ENCODE results near the gene AP5M1. TPM values are rescaled to one million over a fixed set of nuclear protein-coding genes. Genes with fewer than 3 reads are reported as not detected.

The AP5M1 gene
- total RNA-seq, 2 donors from 2014 or later = 27.3 to 50.9 TPM

DNA sequence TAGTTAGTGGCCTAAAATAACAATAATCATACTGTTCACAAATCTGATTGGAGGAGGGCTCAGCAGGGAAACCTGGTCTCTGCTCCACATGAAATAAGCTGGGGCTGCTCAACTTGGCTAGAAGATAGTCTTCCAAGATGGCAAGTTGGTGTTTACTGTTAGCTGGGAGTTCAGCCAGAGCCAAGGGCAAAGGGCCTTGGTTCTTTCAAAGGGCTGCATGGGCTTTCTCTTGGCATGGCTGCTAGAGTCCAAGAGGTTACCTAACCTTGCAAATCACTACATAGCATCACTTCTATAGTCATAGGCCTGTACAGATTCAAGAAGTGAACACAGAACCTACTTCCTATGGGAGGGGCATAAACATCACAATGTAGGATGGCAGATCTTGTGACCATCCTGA, 7.2 kb upstream of the AP5M1 start:
- DNase-seq (ENCODE audit: low spot score) = no peak
- no peak overlapping the region for H3K4me3 Mint-ChIP-seq
- peaks cover 32 to 36% of the 10 kb centered on the region in 2 donors for H3K4me1 Mint-ChIP-seq (ENCODE audit: low read depth in 2 of 2)

DNA sequence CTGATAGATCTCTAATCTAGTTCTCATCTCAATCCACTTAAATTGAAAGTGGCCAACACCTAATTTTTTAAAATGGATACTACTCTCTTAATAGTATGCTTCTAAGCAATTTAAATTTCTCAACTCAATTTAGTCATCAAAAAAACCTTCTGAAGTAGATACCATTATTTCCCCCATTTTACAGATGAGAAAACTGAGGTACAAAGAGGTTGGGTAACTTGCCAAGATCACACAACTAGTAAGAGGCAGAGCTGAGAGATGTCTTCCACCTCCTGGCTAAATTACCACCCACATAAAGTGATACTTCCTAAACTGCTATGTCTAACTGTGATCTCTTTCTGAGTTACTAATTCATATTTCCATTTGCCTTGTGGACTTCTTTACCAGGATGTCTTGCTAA, 6.7 kb upstream of the AP5M1 start:
- DNase-seq (ENCODE audit: low spot score) = no peak
- H3K9me3 Mint-ChIP-seq = no peaks in the 10 kb centered on the region

More for the DNA sequence above, 7.2 kb upstream of the AP5M1 start:
- peaks cover 17% of the 10 kb centered on the region for H3K36me3 Mint-ChIP-seq
- no peak for ATAC-seq
- no peaks in the 10 kb centered on the region for H3K9me3 Mint-ChIP-seq
- H3K27ac Mint-ChIP-seq = no peak overlapping the region
- no peaks in the 10 kb centered on the region for H3K27me3 Mint-ChIP-seq

DNA sequence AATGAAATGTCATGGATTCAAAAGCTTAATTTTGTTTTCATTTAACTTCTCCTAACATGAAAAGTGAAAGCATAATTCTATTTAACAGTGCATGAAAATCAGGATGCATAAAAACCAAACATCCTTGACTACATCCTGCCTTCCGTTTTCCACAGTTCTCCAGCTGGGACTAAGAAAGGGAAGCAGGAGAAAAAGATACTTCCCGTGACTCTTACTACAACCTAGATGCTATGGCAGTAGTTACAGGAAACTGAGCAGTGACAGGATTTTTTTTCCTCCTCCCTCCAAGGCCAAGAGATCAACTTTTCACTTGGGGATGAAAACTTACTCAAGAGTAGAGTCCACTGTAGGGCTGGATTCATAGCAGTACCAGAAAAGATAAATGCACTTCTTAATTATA, 2.7 kb upstream of the AP5M1 start:
- Mint-ChIP-seq H3K4me3 (no peak overlapping the region), H3K27ac (no peak overlapping the region), H3K27me3 (no peaks in the 10 kb centered on the region), H3K4me1 (ENCODE audit: low read depth in 2 of 2) (peaks cover 40 to 43% of the 10 kb centered on the region in 2 donors), H3K36me3 (peaks cover 17% of the 10 kb centered on the region), H3K9me3 (no peaks in the 10 kb centered on the region)
- ATAC-seq (no peak), DNase-seq (ENCODE audit: low spot score) (no peak)

More for the DNA sequence above, 6.7 kb upstream of the AP5M1 start:
- H3K27me3 Mint-ChIP-seq = no peaks in the 10 kb centered on the region
- peaks cover 15% of the 10 kb centered on the region for H3K36me3 Mint-ChIP-seq
- ATAC-seq = no peak
- H3K27ac Mint-ChIP-seq = no peak overlapping the region
- no peak overlapping the region for H3K4me3 Mint-ChIP-seq
- peaks cover 30 to 34% of the 10 kb centered on the region in 2 donors for H3K4me1 Mint-ChIP-seq (ENCODE audit: low read depth in 2 of 2)

DNA sequence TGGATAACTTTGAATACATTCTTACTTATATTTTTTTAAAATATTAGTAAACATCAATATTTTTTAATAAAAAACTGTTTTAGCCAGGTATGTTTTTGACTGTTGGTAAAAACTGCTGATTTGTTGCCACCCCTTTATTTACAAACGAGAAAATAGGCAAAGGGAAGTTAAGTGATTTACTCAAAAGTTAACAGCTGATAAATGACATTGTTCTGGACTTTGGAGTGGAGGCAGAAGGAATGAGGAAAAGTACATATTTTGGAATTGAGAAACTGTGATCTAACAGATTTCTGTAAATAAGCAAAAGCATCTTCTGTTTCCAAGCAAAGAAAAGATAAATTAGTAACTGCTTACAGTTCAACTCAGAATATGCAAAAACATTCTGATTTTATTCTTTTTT, 4.5 kb downstream of the AP5M1 start:
- DNase-seq (ENCODE audit: low spot score) (no peak), ATAC-seq (no peak)
- Mint-ChIP-seq H3K27me3 (no peaks in the 10 kb centered on the region), H3K4me1 (ENCODE audit: low read depth in 2 of 2) (peaks cover 26 to 29% of the 10 kb centered on the region in 2 donors), H3K9me3 (no peaks in the 10 kb centered on the region), H3K27ac (no peak overlapping the region), H3K4me3 (no peak overlapping the region), H3K36me3 (peaks cover 19% of the 10 kb centered on the region)

DNA sequence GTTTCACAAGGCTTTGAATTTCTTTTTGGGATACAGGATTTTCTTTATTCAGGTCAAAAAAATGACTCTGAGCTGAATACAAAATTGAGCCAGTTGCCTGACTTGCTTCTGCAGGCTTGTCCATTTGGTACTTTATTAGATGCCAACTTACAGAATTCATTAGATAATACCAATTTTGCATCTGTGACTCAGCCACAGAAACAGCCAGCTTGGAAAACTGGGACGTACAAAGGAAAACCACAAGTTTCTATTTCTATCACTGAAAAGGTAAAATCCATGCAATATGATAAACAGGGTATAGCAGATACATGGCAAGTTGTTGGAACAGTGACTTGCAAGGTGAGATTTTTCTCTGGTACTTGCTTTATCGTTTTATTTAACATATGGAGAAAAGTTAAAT, 5.8 kb downstream of the AP5M1 start:
- DNase-seq (ENCODE audit: low spot score) = no peak
- no peak for ATAC-seq
- Mint-ChIP-seq H3K4me1 (ENCODE audit: low read depth in 2 of 2) (peaks cover 26 to 32% of the 10 kb centered on the region in 2 donors), H3K27ac (no peak overlapping the region), H3K36me3 (peaks cover 18% of the 10 kb centered on the region), H3K4me3 (no peak overlapping the region), H3K9me3 (no peaks in the 10 kb centered on the region), H3K27me3 (no peaks in the 10 kb centered on the region)

DNA sequence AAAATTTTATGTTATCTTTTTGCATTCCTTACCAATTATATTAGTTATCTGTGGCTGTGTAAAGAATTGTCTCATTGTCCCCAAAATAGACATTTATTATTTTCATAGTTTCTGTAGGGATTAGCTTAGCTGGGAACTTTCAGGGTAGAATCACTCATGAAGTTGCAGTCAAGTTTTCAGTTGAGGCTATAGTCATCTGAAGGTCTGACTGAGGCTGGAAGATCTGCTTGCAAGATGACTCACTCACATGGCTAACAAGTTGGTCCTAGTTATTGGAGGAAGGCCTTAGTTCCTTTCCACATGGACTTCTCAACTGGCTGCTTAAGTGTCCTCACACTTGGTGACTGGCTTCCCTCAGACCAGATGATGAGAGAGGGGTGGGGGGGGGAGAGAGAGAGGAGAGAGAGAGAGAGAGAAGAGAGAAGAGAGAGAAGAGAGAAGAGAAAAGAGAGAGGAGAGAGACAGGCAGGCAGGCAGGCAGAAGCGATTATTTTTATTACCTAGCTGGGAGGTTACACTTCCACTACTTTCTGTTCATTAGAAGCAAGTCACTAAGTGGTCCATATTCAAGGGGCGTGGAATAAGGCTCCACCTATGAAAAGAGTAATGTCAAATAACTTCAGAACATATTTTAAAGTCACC, 6.4 kb downstream of the AP5M1 start:
- DNase-seq (ENCODE audit: low spot score) (no peak), ATAC-seq (no peak)
- H3K27me3 Mint-ChIP-seq = no peaks in the 10 kb centered on the region
- H3K27ac Mint-ChIP-seq = no peak overlapping the region
- peaks cover 18% of the 10 kb centered on the region for H3K36me3 Mint-ChIP-seq
- H3K9me3 Mint-ChIP-seq = no peaks in the 10 kb centered on the region
- no peak overlapping the region for H3K4me3 Mint-ChIP-seq
- peaks cover 23 to 30% of the 10 kb centered on the region in 2 donors for H3K4me1 Mint-ChIP-seq (ENCODE audit: low read depth in 2 of 2)

DNA sequence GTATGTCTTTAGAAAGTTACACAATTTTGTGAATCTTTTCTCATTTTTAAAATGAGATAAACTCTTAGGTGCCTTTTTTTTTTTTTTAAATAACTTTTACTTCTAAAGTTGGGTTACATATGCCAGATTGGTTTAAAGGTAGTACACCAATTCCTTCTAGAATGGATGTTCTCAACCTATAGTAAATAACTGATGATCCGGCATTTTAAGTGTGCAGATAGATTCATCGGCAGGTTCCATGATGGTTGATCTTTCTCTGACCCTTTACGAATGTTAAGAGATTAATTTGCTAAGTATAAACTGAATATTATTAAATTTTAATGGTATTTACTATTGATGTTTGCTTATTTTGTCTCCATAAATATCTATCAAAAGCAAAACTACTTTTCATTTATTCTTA, 8.3 kb downstream of the AP5M1 start:
- H3K27me3 Mint-ChIP-seq = no peaks in the 10 kb centered on the region
- no peak for ATAC-seq
- H3K27ac Mint-ChIP-seq = no peak overlapping the region
- H3K9me3 Mint-ChIP-seq = no peaks in the 10 kb centered on the region
- DNase-seq (ENCODE audit: low spot score) = no peak
- no peak overlapping the region for H3K4me3 Mint-ChIP-seq
- peaks cover 5 to 16% of the 10 kb centered on the region in 2 donors for H3K4me1 Mint-ChIP-seq (ENCODE audit: low read depth in 2 of 2)
- peaks cover 8% of the 10 kb centered on the region for H3K36me3 Mint-ChIP-seq

DNA sequence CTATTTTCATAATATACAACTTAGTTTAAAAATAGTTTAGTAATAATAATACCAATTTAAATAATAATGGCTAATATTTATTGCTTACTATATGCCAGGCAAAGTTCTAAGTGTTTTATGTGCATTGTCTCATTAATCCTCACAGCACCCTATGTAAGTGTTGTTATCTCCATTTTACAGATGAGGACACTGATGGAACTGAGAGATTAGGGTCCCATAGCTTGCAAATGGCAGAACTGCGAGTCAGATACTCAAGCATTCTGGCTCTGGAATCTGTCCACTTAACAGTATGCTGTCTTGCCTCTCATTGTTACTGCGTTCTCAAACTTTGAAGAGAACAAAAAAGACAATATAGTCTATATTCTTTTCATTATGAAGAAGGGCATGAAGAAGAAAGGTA, 19.0 kb downstream of the AP5M1 start:
- no peak for ATAC-seq
- Mint-ChIP-seq H3K4me1 (ENCODE audit: low read depth in 2 of 2) (no peaks in the 10 kb centered on the region), H3K9me3 (no peaks in the 10 kb centered on the region), H3K27ac (no peak overlapping the region), H3K4me3 (no peak overlapping the region), H3K36me3 (peaks cover 10% of the 10 kb centered on the region), H3K27me3 (no peaks in the 10 kb centered on the region)
- DNase-seq (ENCODE audit: low spot score) = no peak

DNA sequence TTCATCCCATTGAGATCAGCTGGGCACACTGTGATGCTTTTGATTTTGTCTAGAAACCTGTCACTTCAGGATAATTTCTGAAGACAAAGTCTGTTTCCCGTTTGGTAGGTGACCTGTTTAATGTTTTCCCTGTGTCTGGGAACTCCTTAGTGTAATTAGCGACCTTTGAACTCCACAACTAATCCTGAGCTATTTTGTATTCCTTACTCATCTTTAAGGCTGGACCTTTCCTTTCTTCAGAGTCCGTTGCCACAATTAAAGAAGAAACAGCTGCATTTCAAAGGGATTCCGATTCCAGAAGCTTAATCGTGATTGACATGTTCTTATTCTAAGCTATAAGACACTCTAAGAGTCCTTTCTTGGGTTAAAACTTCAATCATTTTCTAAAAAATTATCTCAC, 22.0 kb downstream of the AP5M1 start:
- Mint-ChIP-seq H3K27me3 (no peaks in the 10 kb centered on the region), H3K4me1 (ENCODE audit: low read depth in 2 of 2) (no peaks in the 10 kb centered on the region), H3K36me3 (no peaks in the 10 kb centered on the region), H3K27ac (no peak overlapping the region), H3K9me3 (no peaks in the 10 kb centered on the region), H3K4me3 (no peak overlapping the region)
- ATAC-seq (no peak), DNase-seq (ENCODE audit: low spot score) (no peak)

DNA sequence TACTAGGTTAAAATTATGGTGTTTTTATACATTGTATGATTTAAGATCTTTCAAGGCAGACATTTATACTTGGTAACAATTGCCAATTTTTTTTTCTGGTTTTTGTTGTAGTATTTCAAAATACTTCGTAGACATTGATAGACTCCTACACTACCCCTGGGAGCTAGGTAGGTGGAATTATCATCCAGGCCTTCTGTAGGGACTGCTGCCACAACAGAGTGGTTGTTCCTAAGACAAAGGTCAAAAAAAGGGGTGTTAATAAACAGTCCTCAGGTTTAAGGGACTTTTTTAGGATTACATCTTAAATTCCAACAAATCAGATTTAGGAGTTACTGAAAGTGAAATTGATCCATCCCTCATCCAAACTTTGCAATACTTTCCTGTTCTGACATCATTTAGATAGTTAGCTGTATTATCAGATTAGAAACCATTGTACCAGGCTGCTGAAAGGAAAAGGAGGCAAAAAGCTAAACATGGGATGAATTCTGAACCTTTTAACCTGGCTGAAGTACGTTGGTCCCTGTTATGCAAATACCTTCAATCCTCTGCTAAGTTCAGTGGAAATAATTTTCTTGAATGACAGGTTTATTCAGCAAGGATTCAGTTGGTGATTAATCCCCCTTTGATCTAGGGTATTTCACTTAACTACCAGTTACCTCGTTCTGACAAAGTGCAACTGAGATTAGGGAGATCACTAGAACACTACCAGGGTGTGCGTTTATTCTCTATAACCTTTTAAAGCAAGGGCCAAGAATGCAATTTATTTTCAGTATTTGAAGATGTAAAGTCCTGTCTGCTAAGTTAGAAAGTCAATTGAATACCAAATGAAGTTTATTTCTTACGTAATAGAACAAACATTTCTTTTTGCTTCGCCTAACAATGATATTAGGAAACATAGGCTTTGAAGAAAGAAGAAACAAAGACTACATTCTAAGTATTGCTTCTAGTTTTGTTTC, 23.2 kb downstream of the AP5M1 start:
- Mint-ChIP-seq H3K27ac (no peak overlapping the region), H3K9me3 (no peaks in the 10 kb centered on the region), H3K36me3 (no peaks in the 10 kb centered on the region), H3K27me3 (no peaks in the 10 kb centered on the region), H3K4me1 (ENCODE audit: low read depth in 2 of 2) (no peaks in the 10 kb centered on the region), H3K4me3 (no peak overlapping the region)
- DNase-seq (ENCODE audit: low spot score) = no peak
- ATAC-seq = no peak

DNA sequence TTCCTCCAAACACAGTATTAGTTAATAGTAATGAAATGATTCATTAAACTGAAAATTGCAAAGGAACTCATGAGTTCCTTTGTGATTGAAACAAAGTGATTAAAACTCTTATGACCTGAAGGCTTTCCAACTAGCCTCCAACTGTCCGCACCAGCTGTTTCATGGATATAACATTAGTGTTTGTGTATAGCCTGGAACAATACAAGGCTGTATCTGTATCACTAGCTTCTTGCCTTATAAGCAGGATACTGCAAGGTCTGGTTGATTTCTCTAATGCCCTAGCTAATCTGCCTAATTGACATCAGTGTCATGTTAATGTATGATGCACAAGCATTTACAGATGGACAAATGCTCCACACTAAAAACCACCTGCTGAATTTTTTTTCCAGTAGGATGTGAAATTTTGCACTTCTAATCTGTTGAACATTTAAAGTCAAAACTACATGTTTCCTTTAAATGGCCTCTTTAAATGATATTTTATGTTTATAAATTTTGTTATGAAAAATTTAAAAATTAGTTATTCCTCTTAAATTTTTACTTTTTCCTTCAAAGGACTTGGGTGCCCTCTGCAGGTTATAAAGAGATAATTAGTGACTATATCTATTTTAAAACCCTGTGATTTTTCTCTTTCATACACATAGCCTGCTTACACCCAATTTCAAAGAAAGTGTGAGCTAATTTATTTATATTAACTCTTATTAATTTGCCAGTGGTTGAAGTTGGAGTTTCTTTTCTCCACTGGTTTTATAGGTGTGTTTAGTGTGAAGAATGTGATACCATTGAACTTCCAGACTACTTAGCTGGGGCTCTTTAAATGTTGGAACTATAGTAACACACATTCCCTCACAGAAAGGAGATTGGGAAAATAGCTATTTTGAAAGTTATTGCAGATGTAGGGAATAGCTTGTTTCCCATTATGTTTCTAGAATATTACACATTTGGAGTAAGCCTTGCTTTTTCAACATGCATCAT, 25.4 kb downstream of the AP5M1 start:
- Mint-ChIP-seq H3K9me3 (no peaks in the 10 kb centered on the region), H3K4me1 (ENCODE audit: low read depth in 2 of 2) (no peaks in the 10 kb centered on the region), H3K27ac (no peak overlapping the region), H3K27me3 (no peaks in the 10 kb centered on the region), H3K4me3 (no peak overlapping the region), H3K36me3 (no peaks in the 10 kb centered on the region)
- DNase-seq (ENCODE audit: low spot score) (no peak), ATAC-seq (no peak)

DNA sequence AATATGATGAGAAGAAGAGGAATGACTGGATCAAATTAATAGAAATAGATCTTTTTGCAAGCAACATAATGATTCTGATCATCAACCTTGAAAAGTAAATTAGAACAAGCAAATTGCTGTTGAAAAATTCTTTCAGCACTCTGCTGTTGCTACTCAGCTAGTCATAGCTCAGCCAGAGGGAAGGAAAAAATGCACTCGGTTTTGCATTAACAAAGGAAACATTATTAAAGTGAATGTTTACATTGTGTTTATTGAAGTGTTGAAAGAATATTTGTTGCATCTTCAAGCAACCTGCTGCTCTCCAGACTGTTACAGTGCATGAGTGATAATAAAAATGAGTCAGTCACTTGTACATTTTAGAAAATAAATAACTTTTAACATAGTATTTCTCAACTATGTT, 26.5 kb downstream of the AP5M1 start:
- Mint-ChIP-seq H3K4me3 (no peak overlapping the region), H3K4me1 (ENCODE audit: low read depth in 2 of 2) (no peaks in the 10 kb centered on the region), H3K9me3 (no peaks in the 10 kb centered on the region), H3K27me3 (no peaks in the 10 kb centered on the region), H3K36me3 (no peaks in the 10 kb centered on the region), H3K27ac (no peak overlapping the region)
- ATAC-seq (no peak), DNase-seq (ENCODE audit: low spot score) (no peak)

DNA sequence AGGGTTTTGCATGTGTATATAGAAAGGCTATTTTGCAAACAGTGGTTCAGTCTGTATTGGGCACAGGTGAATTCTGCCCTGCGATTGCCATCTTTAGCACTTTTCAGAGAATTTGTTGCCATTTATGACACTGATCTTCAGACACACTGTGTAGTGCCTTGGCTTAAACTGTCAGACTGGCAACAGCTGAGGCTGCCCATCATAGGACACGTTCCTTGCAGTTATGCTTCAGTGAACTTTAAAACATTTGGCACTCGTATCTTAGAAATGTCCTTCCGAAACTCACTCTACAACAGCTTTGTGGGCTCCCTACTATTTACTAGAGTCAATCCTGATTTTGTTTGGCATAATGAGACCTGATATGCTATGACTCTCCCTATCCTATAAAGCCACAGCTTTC, 29.1 kb downstream of the AP5M1 start:
- H3K36me3 Mint-ChIP-seq = no peaks in the 10 kb centered on the region
- DNase-seq (ENCODE audit: low spot score) (no peak), ATAC-seq (no peak)
- H3K4me1 Mint-ChIP-seq (ENCODE audit: low read depth in 2 of 2) = no peaks in the 10 kb centered on the region
- H3K4me3 Mint-ChIP-seq = no peak overlapping the region
- H3K27ac Mint-ChIP-seq = no peak overlapping the region
- H3K27me3 Mint-ChIP-seq = no peaks in the 10 kb centered on the region
- H3K9me3 Mint-ChIP-seq = no peaks in the 10 kb centered on the region
